Fibroblast of mammary gland (primary cell): ENCODE results near the gene ZNF511.

Source experiments
- DNase-seq: peaks from one replicate; pipeline ENCODE4 v3.0.0-alpha.2; 2010; ENCODE audit warnings: low read depth
- H3K4me3 ChIP-seq: 2 replicates; pipeline ENCODE4 v1.5.1; 2011; ENCODE audit warnings: low read depth, mild to moderate bottlenecking, low read length, moderate library complexity; ENCODE audit not compliant: control insufficient read depth
- CTCF ChIP-seq: conservative IDR thresholded peaks from 2 replicates; pipeline ENCODE4 v1.5.1; 2011; ENCODE audit warnings: low read depth, low read length, inconsistent platforms; ENCODE audit not compliant: control insufficient read depth, insufficient read depth

The ZNF511 gene

DNA sequence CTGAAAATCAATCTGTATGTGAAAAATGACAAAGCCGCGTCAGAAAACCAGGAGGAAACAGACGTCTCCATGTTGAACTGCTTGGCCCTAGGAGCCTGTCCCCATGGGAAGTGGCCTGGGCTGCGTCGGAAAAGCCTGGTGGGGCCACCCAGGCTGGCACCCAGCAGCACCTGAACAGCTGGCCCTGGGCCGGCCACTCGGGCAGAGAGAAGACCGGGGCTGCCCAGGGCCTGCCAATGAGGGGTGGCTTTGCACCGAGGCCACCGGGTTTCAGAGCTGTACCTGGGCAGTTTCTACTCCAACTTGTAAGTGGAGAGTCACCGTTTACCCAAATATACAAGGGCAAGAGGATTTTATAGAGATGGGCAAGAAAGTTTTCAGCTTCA, 50.2 kb downstream of the ZNF511 start:
- TF ChIP-seq CTCF, result no peak
- no peak overlapping the region for H3K4me3 ChIP-seq
- DNase-seq, result no peak

DNA sequence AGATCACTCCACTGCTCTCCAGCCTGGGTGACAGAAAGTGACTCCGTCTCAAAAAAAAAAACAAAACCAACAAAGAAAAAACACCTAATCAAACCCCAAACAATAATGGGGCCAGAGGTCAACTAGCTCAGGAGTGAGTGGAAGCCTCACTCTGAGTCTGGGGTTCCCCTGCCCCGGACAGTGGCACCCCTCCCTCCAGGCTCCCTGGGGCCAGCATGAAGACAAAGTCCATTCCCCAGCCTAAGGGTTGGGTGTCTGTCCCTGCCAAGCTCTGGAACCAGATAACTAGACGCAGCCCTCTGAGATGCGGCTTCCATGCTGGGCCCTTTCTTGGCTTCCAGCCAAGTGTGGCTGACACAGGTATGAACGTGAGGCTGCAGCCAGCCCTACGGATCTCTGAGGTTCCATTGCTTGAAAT, 50.8 kb downstream of the ZNF511 start:
- no peak for DNase-seq
- no peak for TF ChIP-seq CTCF
- no peak overlapping the region for H3K4me3 ChIP-seq

- TF ChIP-seq CTCF, result no peak
- H3K4me3 ChIP-seq, result no peak overlapping the region
Observed at GRCh38 chr10:133359972-133360610, 51.4 kb downstream of the ZNF511 start.

DNA sequence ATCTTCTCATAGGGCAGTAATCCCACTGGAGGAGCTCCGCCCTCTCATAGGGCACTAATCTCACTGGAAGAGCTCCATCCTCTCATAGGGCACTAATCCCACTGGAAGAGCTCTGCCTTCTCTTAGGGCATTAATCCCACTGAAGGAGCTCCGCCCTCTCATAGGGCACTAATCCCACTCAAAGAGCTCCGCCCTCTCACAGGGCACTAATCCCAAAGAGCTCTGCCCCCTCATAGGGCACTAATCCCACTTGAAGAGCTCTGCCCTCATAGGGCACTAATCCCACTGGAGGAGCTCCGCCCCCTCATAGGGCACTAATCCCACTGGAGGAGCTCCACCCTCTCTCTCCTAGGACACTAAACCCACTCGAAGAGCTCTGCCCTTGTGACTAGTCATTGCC, 52.5 kb downstream of the ZNF511 start:
- no peak for DNase-seq
- no peak for TF ChIP-seq CTCF
- no peak overlapping the region for H3K4me3 ChIP-seq

More at GRCh38 chr10:133359972-133360610, 51.4 kb downstream of the ZNF511 start:
- no peak for DNase-seq

DNA sequence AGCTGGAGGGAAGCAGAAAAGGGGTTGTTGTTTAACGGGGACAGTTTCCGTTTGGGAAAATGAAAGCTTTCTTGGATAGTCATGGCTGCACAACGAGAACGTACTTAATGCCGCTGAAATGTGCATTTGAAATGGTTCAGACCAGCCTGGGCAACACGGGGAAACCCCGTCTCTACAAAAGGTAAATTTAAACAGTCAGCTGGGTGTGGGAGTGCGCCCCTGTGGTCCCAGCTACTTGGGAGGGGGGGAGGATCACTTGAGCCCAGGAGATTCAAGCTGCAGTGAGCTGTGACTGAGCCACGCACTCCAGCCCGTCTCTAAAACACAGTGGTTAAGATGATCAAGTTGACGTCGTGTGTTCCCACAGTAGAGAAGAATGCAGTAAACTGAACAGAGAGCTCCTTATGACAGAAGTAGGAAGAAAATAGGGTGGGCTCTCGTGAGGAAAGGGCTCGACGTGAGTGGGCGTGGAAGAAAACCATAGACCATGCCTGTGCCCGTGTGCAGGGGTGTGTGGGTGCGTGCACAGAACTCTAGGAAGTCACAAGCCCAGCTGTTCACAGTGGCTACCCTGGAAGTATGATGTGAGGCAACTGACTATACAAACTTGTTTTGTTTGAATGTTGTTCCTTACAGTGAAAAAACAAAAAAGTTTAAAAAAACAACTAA, 53.2 kb downstream of the ZNF511 start:
- no peak overlapping the region for H3K4me3 ChIP-seq
- TF ChIP-seq CTCF, result no peak
- no peak for DNase-seq
